Measurements from ENCODE around the gene ZNF195.
"Not testable (repeated sequence)": the region's sequence is repeated elsewhere in the genome, so short reads cannot be mapped to it uniquely, and the experiment has no call there.

DNA sequence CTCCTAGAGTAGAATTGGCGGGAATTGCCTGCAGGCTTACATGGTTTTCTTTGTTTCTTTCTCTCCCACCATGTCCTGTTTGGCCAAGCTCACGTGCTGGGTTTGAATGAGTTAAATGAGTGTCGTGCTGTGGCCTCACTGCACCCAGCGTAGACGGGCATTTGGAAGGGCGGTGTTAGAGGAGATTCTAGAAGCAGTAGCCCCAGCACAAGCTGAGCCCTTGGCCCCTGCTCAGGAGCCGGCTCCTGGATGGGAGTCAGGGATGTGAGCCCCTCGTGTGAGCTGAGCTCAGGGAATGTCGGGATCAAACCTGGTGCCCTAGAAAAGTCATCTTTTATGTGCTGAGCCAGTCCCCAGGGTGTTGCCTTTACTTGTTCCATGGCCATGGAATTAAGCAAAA, 28.0 kb upstream of the ZNF195 start:
- TF ChIP-seq, protein P1, sequence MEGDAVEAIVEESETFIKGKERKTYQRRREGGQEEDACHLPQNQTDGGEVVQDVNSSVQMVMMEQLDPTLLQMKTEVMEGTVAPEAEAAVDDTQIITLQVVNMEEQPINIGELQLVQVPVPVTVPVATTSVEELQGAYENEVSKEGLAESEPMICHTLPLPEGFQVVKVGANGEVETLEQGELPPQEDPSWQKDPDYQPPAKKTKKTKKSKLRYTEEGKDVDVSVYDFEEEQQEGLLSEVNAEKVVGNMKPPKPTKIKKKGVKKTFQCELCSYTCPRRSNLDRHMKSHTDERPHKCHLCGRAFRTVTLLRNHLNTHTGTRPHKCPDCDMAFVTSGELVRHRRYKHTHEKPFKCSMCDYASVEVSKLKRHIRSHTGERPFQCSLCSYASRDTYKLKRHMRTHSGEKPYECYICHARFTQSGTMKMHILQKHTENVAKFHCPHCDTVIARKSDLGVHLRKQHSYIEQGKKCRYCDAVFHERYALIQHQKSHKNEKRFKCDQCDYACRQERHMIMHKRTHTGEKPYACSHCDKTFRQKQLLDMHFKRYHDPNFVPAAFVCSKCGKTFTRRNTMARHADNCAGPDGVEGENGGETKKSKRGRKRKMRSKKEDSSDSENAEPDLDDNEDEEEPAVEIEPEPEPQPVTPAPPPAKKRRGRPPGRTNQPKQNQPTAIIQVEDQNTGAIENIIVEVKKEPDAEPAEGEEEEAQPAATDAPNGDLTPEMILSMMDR (conservative IDR thresholded peaks at IDR 0.05; ENCODE audit: low read depth, low read length) = not testable (repeated sequence)
- not testable (repeated sequence) for TF ChIP-seq EZH2 (IDR thresholded peaks at IDR 0.05; ENCODE audit: borderline replicate concordance, low read depth, low read length, poor library complexity, severe bottlenecking)

Measured in A673 (cell line).